ENCODE measurements around the gene CLEC4A. TPM values are rescaled to one million over a fixed set of nuclear protein-coding genes. Genes with fewer than 3 reads are reported as not detected.

The CLEC4A gene
- polyA plus RNA-seq, 1 donor from 2014 or later, result 4.1 TPM

DNA sequence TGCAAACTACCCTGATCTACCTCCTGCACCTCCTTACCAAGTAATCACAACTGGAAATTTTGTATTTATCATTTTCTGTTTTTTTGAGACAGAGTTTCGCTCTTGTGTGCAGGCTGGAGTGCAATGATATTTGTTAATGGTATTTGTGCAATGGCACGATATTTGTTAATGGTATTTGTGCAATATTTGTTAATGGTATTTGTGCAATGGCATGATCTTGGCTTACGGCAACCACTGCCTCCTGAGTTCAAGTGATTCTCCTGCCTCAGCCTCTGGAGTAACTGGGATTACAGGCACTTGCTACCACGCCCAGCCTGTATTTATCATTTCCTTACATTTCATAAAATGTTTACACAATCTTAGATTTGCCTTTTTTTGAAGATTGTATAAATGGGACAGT lies 47.1 kb upstream of the CLEC4A start:
- H3K4me2 ChIP-seq (ENCODE audit: low read length), result no peak overlapping the region

DNA sequence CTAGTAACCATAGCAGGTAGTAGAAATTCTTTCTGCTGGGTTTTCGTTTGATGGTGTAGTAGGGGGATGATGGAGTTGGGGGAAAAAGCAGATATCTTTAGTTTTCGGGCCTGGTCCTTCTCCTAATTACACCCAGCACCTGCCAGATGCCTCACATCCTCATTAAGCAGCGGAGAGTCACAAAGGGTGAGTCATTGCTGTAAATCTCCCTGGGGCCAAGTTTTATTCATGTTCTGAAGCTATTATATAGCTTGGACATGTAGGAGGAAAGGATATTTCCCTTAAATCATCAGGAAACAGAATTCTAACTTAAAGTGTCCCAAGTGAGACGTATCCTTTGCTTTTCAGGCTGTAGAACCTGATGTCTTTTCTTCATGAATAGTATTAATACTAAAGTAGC lies 46.2 kb upstream of the CLEC4A start:
- H3K9me2 ChIP-seq (ENCODE audit: insufficient read depth, low read length), result no peaks in the 10 kb centered on the region
- H3F3A ChIP-seq (ENCODE audit: insufficient read depth, low read length, poor library complexity, severe bottlenecking), result no peaks in the 10 kb centered on the region
- H2AFZ ChIP-seq (ENCODE audit: low read depth, low read length), result no peak overlapping the region
- no peak overlapping the region for H3K9ac ChIP-seq (ENCODE audit: low read length)
- no peak overlapping the region for H3K27ac ChIP-seq (ENCODE audit: low read length)
- H3K36me3 ChIP-seq (ENCODE audit: insufficient read depth, low read length), result no peaks in the 10 kb centered on the region
- H4K20me1 ChIP-seq (ENCODE audit: insufficient read depth), result no peaks in the 10 kb centered on the region
- no peak overlapping the region for H3K4me2 ChIP-seq (ENCODE audit: low read length)
- no peaks in the 10 kb centered on the region for H3K27me3 ChIP-seq (ENCODE audit: insufficient read depth, low read depth, low read length)
- H3K79me2 ChIP-seq (replicated peaks; ENCODE audit: insufficient read depth, low read length), result no peaks in the 10 kb centered on the region
- no peaks in the 10 kb centered on the region for H3K9me3 ChIP-seq (ENCODE audit: low read length)
- H3K4me3 ChIP-seq (ENCODE audit: low read length), result no peak overlapping the region
- TF ChIP-seq MXI1 (conservative IDR thresholded peaks at IDR 0.05; ENCODE audit: poor library complexity, severe bottlenecking) (no peak), POLR2AphosphoS5 (IDR thresholded peaks at IDR 0.05) (no peak), EP300 (conservative IDR thresholded peaks at IDR 0.05; ENCODE audit: poor library complexity, severe bottlenecking) (no peak), TAF1 (IDR thresholded peaks at IDR 0.05; ENCODE audit: low read depth) (no peak), SMC3 (conservative IDR thresholded peaks at IDR 0.05; ENCODE audit: poor library complexity) (no peak), RAD21 (conservative IDR thresholded peaks at IDR 0.05) (no peak)
- TF ChIP-seq, protein P1, sequence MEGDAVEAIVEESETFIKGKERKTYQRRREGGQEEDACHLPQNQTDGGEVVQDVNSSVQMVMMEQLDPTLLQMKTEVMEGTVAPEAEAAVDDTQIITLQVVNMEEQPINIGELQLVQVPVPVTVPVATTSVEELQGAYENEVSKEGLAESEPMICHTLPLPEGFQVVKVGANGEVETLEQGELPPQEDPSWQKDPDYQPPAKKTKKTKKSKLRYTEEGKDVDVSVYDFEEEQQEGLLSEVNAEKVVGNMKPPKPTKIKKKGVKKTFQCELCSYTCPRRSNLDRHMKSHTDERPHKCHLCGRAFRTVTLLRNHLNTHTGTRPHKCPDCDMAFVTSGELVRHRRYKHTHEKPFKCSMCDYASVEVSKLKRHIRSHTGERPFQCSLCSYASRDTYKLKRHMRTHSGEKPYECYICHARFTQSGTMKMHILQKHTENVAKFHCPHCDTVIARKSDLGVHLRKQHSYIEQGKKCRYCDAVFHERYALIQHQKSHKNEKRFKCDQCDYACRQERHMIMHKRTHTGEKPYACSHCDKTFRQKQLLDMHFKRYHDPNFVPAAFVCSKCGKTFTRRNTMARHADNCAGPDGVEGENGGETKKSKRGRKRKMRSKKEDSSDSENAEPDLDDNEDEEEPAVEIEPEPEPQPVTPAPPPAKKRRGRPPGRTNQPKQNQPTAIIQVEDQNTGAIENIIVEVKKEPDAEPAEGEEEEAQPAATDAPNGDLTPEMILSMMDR (IDR thresholded peaks at IDR 0.05; ENCODE audit: poor library complexity, severe bottlenecking), result no peak
- TF ChIP-seq, protein P2, sequence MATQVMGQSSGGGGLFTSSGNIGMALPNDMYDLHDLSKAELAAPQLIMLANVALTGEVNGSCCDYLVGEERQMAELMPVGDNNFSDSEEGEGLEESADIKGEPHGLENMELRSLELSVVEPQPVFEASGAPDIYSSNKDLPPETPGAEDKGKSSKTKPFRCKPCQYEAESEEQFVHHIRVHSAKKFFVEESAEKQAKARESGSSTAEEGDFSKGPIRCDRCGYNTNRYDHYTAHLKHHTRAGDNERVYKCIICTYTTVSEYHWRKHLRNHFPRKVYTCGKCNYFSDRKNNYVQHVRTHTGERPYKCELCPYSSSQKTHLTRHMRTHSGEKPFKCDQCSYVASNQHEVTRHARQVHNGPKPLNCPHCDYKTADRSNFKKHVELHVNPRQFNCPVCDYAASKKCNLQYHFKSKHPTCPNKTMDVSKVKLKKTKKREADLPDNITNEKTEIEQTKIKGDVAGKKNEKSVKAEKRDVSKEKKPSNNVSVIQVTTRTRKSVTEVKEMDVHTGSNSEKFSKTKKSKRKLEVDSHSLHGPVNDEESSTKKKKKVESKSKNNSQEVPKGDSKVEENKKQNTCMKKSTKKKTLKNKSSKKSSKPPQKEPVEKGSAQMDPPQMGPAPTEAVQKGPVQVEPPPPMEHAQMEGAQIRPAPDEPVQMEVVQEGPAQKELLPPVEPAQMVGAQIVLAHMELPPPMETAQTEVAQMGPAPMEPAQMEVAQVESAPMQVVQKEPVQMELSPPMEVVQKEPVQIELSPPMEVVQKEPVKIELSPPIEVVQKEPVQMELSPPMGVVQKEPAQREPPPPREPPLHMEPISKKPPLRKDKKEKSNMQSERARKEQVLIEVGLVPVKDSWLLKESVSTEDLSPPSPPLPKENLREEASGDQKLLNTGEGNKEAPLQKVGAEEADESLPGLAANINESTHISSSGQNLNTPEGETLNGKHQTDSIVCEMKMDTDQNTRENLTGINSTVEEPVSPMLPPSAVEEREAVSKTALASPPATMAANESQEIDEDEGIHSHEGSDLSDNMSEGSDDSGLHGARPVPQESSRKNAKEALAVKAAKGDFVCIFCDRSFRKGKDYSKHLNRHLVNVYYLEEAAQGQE (IDR thresholded peaks at IDR 0.05; ENCODE audit: borderline replicate concordance), result no peak

More for the DNA sequence above, 47.1 kb upstream of the CLEC4A start:
- Histone ChIP-seq H3K9me2 (ENCODE audit: insufficient read depth, low read length) (no peaks in the 10 kb centered on the region), H2AFZ (ENCODE audit: low read depth, low read length) (no peak overlapping the region), H3K36me3 (ENCODE audit: insufficient read depth, low read length) (no peaks in the 10 kb centered on the region), H3K79me2 (replicated peaks; ENCODE audit: insufficient read depth, low read length) (no peaks in the 10 kb centered on the region), H3K4me3 (ENCODE audit: low read length) (no peak overlapping the region), H3K27me3 (ENCODE audit: insufficient read depth, low read depth, low read length) (no peaks in the 10 kb centered on the region), H4K20me1 (ENCODE audit: insufficient read depth) (no peaks in the 10 kb centered on the region), H3K27ac (ENCODE audit: low read length) (no peak overlapping the region), H3K9me3 (ENCODE audit: low read length) (no peaks in the 10 kb centered on the region), H3F3A (ENCODE audit: insufficient read depth, low read length, poor library complexity, severe bottlenecking) (no peaks in the 10 kb centered on the region), H3K9ac (ENCODE audit: low read length) (no peak overlapping the region)
- TF ChIP-seq, protein P1 (IDR thresholded peaks at IDR 0.05; ENCODE audit: poor library complexity, severe bottlenecking), result no peak
- TF ChIP-seq SMC3 (conservative IDR thresholded peaks at IDR 0.05; ENCODE audit: poor library complexity) (no peak), RAD21 (conservative IDR thresholded peaks at IDR 0.05) (no peak)
